PFSK-1 (cell line): Measurements from ENCODE around the gene MUS81.

Source experiments
- FOXP2 ChIP-seq: optimal IDR thresholded peaks from 2 replicates; pipeline ENCODE3; 2011; ENCODE audit warnings: borderline replicate concordance, control low read depth, inconsistent platforms; ENCODE audit not compliant: insufficient read depth; ENCODE audit errors: extremely low read length, extremely low read depth
- POLR2AphosphoS5 ChIP-seq: IDR thresholded peaks from 2 replicates; pipeline ENCODE4 v1.6.1; 2012; ENCODE audit warnings: low read depth, mild to moderate bottlenecking, control low read depth, low read length, moderate library complexity
- SIN3A ChIP-seq: IDR thresholded peaks from 2 replicates; pipeline ENCODE4 v1.6.1; 2012; ENCODE audit warnings: mild to moderate bottlenecking, low read length, moderate library complexity, borderline replicate concordance; ENCODE audit not compliant: insufficient read depth
- TAF1 ChIP-seq: IDR thresholded peaks from 2 replicates; pipeline ENCODE4 v1.6.1; 2012; ENCODE audit warnings: low read length, control low read depth, borderline replicate concordance; ENCODE audit not compliant: insufficient read depth
- TF ChIP-seq, protein P1 (sequence below), 2 experiments: IDR thresholded peaks; 2 replicates each; pipeline versions ENCODE4 v1.6.1 to v1.8.0; 2011 to 2012; ENCODE audit warnings: low read depth in 2 of 2, low read length in 2 of 2, control low read depth in 1 of 2, inconsistent platforms in 1 of 2, mild to moderate bottlenecking in 1 of 2, moderate library complexity in 1 of 2; ENCODE audit not compliant: insufficient read depth in 1 of 2

MUS81 gene

DNA sequence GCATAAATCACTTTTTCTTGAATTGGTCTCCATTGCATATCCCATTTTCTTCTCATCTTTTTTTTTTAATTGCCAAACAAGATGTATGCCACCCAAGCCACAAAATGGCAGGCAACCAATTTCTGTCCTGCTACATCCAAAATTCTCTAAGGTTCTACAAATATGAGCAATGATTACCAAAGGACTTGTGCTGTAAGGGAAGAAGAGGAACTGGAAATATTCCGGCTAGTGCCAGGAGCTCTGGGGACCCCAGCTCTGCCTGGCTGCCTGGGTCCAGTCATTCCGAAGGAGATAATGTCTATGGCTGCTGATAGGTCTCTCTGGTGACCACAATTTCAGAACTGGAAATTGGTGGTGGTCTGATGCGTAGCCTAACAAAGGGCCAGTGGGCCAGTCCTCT is 43.5 kb upstream of the MUS81 start:
- TF ChIP-seq SIN3A = no peak
- TF ChIP-seq FOXP2 = no peak
- TF ChIP-seq, protein P1, sequence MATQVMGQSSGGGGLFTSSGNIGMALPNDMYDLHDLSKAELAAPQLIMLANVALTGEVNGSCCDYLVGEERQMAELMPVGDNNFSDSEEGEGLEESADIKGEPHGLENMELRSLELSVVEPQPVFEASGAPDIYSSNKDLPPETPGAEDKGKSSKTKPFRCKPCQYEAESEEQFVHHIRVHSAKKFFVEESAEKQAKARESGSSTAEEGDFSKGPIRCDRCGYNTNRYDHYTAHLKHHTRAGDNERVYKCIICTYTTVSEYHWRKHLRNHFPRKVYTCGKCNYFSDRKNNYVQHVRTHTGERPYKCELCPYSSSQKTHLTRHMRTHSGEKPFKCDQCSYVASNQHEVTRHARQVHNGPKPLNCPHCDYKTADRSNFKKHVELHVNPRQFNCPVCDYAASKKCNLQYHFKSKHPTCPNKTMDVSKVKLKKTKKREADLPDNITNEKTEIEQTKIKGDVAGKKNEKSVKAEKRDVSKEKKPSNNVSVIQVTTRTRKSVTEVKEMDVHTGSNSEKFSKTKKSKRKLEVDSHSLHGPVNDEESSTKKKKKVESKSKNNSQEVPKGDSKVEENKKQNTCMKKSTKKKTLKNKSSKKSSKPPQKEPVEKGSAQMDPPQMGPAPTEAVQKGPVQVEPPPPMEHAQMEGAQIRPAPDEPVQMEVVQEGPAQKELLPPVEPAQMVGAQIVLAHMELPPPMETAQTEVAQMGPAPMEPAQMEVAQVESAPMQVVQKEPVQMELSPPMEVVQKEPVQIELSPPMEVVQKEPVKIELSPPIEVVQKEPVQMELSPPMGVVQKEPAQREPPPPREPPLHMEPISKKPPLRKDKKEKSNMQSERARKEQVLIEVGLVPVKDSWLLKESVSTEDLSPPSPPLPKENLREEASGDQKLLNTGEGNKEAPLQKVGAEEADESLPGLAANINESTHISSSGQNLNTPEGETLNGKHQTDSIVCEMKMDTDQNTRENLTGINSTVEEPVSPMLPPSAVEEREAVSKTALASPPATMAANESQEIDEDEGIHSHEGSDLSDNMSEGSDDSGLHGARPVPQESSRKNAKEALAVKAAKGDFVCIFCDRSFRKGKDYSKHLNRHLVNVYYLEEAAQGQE (IDR thresholded peaks at IDR 0.05; ENCODE audit: insufficient read depth in 1 of 2, low read depth in 2 of 2, low read length in 2 of 2) = no peak
- TF ChIP-seq TAF1 = no peak
- TF ChIP-seq POLR2AphosphoS5 = no peak

DNA sequence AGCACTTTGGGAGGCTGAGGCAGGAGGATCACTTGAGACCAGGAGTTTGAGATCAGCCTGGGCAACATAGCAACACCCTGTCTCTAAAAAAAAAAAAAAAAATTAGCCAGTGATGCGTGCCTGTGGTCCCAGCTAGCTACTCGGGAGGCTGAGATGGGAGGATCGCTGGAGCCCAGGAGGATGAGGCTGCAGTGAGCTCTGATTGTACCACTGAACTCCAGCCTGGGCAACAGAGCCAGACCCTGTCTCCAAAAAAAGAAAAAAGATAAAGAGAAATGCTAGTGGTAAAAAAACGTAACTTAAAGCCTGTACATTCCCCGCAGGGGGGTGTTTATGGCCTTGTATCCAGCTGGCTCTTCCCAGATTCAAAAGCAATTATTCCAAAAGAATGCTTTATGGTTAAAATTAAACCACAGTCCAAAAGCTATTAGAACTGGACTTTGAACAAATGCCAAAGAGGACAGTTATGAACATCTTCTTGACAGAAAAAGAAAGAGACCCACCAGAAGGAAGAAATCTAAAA is 42.9 kb upstream of the MUS81 start:
- TF ChIP-seq FOXP2 (no peak), SIN3A (no peak), POLR2AphosphoS5 (no peak), TAF1 (no peak)
- TF ChIP-seq, protein P1 (IDR thresholded peaks at IDR 0.05; ENCODE audit: insufficient read depth in 1 of 2, low read depth in 2 of 2, low read length in 2 of 2) = no peak

DNA sequence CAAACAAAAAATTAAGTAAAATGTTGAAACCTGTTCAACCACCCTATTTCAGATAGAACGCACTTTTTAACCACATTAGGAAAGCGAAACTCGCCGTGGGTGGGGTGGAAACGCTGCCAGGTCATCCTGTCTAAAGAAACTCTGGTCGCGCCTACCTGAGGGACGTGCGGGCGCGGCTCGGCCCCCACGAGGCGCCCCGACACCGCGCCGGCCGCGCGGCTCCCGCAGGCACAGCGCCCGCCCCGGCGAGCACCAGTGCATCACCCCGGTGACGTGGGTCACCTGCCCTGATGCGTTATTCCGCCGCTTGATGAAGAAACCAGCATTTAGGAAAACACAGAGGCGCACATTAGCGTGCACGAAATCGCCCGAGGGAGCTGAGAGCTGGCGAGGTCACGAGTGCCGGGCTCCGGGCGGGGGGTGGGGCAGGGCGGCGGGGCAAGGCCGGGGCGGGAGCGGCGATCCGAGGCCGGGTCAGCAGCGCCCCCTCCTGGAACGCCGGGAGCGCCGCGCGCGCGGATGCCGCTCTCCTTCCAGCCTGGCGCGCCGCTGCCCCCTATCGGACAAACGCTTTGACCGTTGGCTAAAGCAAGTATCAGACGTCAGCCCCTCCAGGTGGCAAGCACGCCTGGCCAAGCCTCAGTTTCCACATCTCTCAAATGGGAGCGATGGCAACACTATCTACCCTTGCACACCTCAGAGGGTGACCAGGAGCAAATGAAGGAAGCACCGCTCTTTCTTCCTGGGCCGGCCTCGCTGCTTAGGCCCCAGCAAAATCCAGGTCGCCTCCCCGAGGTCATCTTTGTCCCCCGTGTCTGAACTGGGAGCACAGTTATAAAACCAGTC is 42.2 kb upstream of the MUS81 start:
- TF ChIP-seq FOXP2 = peak; percentile 89
- peak; percentile 19; the same call in 1 of the 2 replicates for TF ChIP-seq SIN3A
- TF ChIP-seq POLR2AphosphoS5 = no peak

DNA sequence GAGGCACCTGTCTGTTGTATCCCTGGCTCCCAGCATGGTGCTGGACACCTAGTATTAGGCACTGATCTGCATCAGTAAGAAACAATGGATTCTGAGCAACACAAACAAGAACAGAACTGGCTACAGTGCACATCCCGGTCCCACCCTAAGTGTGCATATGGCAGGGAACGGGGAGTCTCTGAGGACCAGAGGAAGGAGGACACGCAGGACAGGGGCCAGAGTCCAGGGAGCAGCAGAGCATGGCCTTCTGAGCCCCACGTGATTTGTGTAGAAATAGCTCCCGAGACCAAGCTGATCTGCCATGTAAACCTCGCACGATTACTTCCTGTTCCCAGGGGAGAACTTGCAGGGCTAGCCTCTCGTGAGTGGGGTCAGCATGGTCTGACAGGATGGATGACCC is 39.1 kb upstream of the MUS81 start:
- no peak for TF ChIP-seq SIN3A
- TF ChIP-seq TAF1 = no peak
- no peak for TF ChIP-seq FOXP2
- TF ChIP-seq, protein P1 (IDR thresholded peaks at IDR 0.05; ENCODE audit: insufficient read depth in 1 of 2, low read depth in 2 of 2, low read length in 2 of 2) = no peak
- no peak for TF ChIP-seq POLR2AphosphoS5

DNA sequence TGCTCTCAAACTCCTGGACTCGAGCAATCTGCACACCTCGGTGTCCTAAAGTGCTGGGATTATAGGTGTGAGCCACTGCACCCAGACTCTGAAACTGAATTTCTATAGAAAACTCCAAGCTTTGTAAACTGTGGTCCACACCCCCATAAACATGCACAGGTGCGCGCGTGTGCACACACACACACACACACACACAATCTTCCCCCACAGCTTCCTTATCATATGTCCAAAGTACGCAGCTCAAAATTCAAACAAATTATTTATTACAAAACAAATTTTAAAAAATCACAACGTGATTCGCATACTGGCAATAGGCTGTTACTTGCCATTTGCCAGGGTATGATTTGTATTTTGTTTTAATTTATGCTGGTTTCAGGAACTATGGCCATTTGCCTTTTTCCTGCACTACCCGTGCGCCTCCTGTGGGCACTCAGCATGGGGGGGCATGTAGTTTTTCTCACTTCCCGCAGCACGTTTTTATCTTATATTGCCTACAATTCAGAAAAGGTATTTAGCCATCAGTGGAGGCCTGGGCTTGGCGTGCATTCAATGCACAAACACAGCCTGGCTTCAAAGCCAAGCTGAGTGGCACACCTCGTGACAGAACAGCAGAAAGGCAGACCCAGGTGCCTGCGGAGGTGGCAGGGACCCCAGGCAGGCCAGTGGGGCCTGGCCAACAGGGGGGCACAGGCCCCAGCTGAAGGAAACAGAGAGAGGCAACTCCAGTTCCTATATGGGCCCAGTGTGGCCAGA is 37.3 kb upstream of the MUS81 start:
- TF ChIP-seq TAF1 = no peak
- no peak for TF ChIP-seq SIN3A
- TF ChIP-seq, protein P1 (IDR thresholded peaks at IDR 0.05; ENCODE audit: insufficient read depth in 1 of 2, low read depth in 2 of 2, low read length in 2 of 2) = no peak
- no peak for TF ChIP-seq FOXP2
- no peak for TF ChIP-seq POLR2AphosphoS5
